DMS153 treated with DMSO at 0.1 percent for 48 hours (cell line): Measurements from ENCODE around the gene TAF6.
"Not testable (repeated sequence)": the region's sequence is repeated elsewhere in the genome, so short reads cannot be mapped to it uniquely, and the experiment has no call there.

ENCODE experiments used
- DNase-seq: peaks from one replicate; lab custom pipeline; 2025; ENCODE audit not compliant: unreplicated experiment; lab: John Stamatoyannopoulos, UW

TAF6 gene

GRCh38 chr7:100152937-100153666 lies 33.9 kb upstream of the TAF6 start:
- no peak for DNase-seq

GRCh38 chr7:100152404-100152803 lies 33.2 kb upstream of the TAF6 start:
- DNase-seq, result no peak

- peak; percentile 98 for DNase-seq
Observed at GRCh38 chr7:100148559-100149328, 29.6 kb upstream of the TAF6 start, which contains the start of gene LAMTOR4. Gene LAMTOR4 (plus strand): TSS chr7:100148918. CDS start chr7:100148973, 55 bp downstream.

GRCh38 chr7:100148225-100148558 lies 29.0 kb upstream of the TAF6 start:
- DNase-seq, result no peak

- DNase-seq, result no peak
Observed at GRCh38 chr7:100147278-100147677, 28.1 kb upstream of the TAF6 start.

GRCh38 chr7:100146350-100146749 lies 27.2 kb upstream of the TAF6 start:
- DNase-seq, result not testable (repeated sequence)

GRCh38 chr7:100142461-100142860 lies 23.3 kb upstream of the TAF6 start:
- DNase-seq, result no peak

GRCh38 chr7:100141555-100141949 lies 22.4 kb upstream of the TAF6 start:
- DNase-seq, result no peak

- no peak for DNase-seq
Observed at GRCh38 chr7:100137851-100138760, 18.9 kb upstream of the TAF6 start.

- DNase-seq, result peak; percentile 47
Observed at GRCh38 chr7:100132697-100133151, 13.6 kb upstream of the TAF6 start.

GRCh38 chr7:100132126-100132525 lies 13.0 kb upstream of the TAF6 start:
- no peak for DNase-seq

- peak; percentile 52 for DNase-seq
Observed at GRCh38 chr7:100130608-100131453, 11.7 kb upstream of the TAF6 start.

- not testable (repeated sequence) for DNase-seq
Observed at GRCh38 chr7:100130220-100130607, 11.1 kb upstream of the TAF6 start.

- DNase-seq, result no peak
Observed at GRCh38 chr7:100128637-100128963, 9.4 kb upstream of the TAF6 start.

- DNase-seq, result no peak
Observed at GRCh38 chr7:100127866-100128636, 8.9 kb upstream of the TAF6 start.

GRCh38 chr7:100126931-100127865 lies 8.0 kb upstream of the TAF6 start, which contains the start of gene MBLAC1:
Gene MBLAC1 (plus strand): TSS chr7:100126967. CDS start chr7:100127396, 429 bp downstream.
- peak; percentile 80 for DNase-seq

GRCh38 chr7:100126239-100126930 lies 7.2 kb upstream of the TAF6 start:
- peak; percentile 61 for DNase-seq
